HG02885 (cell line): ENCODE data around the gene RPS3.
"Not testable (repeated sequence)": the region's sequence is repeated elsewhere in the genome, so short reads cannot be mapped to it uniquely, and the experiment has no call there.

Experiments used
- ATAC-seq: cut with Tn5 transposase; IDR thresholded peaks from one replicate; pipeline ENCODE4 v1.9.1; 2021; ENCODE audit warnings: mild to moderate bottlenecking; ENCODE audit not compliant: unreplicated experiment, poor library complexity

The RPS3 gene

DNA sequence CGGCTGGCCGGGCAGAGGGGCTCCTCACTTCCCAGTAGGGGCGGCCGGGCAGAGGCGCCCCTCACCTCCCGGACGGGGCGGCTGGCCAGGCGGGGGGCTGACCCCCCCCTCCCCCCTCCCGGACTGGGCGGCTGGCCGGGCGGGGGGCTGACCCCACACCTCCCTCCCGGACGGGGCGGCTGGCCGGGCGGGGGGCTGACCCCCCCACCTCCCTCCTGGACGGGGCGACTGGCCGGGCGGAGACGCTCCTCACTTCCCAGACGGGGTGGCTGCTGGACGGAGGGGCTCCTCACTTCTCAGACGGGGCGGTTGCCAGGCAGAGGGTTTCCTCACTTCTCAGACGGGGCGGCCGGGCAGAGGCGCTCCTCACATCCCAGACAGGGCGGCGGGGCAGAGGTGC, 10.7 kb downstream of the RPS3 start:
- ATAC-seq, result not testable (repeated sequence)

DNA sequence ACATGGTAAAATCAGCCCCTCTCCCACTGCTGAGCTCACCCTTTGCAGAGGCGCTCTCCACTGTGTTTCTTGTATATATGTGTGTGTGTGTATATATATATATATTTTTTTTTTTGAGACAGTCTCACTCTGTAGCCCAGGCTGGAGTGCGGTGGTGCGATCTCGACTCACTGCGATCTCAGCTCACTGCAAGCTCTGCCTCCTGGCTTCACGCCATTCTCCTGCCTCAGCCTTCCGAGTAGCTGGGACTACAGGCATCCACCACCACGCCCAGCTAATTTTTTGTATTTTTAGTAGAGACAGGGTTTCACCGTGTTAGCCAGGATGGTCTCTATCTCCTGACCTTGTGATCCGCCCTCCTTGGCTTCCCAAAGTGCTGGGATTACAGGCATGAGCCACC, 13.8 kb downstream of the RPS3 start:
- ATAC-seq, result not testable (repeated sequence)

DNA sequence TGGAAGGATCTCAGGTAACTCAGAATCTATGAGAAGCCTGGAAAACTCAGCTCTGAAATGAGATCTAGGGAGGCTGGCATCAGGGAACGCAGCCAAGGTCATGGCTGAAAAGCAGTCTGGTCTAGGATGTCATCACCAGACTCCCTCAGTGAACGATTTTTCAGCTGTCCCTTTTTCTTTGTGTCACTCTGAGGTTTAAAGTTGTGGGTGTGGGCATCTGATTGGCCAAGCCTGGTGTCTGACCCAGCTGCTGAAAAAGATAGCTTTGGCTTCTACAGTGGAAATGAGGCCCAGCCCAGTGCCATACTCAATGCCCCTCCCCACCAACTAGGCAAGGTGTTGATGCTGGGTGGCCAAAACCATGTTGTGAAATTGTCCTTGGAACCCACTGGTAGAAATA, 14.5 kb downstream of the RPS3 start:
- ATAC-seq, result no peak

DNA sequence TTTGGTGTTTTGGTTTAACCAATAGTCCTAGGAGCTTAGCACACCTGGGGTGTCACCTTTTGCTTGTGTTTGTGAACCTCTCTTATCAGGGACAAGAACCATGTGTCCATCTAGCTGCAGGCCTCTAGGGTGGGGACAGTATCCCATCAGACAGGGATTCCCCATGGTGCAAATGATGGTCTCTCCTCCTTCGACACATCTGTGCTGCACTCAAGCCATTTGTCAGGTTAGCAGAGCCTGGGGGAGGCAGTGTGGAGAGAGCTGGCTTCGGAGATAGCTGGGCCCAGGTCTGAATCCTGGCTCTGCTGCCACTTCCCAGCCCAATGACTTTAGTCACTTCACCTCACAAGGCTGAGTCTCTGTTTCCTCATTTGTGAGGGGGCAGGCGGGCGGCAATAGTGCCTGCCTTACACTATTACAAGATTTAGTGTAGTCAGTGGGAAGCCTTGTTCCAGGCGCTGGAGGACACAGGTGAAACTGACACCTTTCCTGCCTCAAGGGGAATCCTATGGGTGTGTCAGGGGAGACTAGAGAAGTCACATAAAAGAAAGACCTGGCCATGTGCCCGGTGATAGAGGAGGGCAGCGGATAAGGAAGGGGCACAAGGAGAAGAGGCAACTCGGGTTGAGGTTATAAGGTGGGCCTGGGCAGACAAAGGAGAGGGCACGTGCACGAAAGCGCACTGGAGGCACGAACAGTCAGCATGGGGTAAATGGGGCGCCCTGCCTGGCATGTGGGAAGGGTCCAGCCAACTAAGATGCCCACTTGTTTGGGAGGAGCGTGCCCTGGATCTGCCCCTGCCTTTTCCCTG, 21.1 kb downstream of the RPS3 start:
- no peak for ATAC-seq

DNA sequence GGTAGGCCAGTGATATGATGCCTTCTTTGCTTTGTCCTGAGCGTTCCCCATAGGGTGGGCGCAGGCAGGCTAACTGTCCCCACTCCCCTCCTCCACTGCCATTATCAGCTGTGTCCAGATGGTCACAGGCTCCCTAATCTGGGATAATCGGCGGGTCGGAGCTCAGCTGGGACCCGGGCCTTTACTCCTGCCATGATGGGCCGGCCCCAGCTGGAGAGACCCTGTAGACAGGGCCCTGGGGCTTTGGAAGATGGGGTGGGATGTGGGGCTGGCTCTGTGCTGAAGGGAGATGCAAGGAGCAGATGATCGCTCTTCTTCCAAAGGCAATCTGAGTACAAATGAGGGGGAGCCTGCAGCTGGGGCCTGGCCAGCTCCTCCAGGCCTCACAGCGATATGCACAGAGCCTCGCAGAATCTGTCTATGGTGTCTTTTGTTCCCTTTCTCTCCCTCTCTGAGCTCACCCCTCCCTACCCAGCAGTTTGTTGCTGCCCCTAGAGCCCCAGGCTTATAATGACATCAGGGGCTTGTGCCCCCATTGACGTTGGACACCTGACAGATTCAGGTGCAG, 21.8 kb downstream of the RPS3 start:
- ATAC-seq, result no peak

DNA sequence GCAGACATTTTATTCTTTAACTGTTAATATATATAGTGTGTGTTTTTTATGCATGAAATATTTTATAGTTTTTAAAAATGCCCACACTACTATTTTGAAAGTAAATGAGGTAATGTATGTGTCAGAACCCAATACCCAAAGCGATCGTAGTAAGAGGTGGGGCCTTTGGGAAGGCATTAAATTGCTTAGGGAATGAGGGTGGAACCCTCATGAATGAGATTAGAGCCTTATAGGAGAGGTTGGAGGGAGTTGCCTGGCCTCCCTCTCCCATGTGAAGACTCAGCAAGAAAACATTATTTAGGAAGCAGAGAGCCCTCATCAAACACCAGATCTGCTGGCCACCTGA, 22.6 kb downstream of the RPS3 start:
- ATAC-seq, result no peak

DNA sequence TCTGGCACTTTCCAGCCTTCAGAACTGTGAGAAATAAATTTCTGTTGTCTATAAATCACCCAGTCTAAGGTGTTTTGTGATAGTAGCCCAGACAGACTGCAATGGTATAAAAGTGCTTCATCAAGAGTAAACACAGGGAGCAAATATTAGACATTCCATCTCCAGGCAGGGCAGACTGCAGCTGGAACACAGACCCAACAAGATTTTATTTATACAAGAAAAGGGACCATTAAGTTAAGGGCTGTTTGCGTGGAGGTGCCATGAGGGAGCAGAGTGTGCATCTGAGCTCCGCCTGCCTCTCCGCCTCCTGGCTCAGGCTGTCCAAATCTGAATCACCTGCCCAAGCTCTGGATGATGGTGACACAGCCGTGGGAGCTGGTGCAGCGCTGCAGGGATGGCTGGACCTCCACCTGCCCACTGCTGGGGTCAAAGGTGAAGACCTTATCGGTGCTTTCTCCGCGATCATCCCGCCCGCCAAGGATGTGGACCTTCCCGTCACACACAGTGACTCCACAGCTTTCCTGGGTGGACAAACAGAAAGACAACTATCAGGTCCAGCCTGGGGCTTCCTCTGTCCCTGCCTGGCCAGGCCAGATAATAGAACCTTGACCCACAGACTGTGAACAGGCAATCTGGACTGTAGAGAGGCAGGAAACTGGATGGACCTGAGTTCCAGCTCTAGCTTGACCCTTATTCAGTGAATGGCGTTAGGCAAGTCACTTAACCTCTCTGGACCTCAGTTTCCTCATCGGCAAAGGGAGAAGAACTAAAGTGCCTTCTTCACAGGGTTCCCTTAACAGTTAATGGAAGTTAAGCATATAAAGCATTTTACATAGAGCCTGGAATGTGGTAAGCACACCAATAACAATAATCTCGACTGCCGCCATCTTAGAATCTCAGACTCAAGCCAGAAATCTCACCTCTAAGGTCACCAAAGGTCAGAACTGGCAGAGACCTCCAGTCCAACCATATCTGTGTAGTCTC, 23.2 kb downstream of the RPS3 start:
- ATAC-seq, result no peak

DNA sequence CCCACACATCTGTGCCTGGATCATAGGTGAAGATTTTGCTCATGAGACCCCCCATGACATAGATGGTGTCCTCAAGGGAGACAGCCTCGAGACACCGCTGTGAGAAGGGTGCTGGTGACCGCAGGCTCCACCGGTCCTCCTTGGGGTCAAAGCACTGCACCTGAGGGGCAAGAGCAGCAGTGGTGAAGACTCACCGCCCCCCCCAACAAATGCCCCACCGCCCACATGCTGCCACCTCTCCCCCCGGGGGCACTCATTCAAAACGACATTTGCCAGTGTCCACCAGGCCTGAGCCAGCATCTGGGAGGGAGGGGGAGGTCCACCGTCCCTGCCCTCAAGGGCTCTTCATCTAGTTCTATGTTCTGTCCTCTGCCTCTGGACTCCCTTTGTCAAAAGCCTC, 24.4 kb downstream of the RPS3 start:
- no peak for ATAC-seq

DNA sequence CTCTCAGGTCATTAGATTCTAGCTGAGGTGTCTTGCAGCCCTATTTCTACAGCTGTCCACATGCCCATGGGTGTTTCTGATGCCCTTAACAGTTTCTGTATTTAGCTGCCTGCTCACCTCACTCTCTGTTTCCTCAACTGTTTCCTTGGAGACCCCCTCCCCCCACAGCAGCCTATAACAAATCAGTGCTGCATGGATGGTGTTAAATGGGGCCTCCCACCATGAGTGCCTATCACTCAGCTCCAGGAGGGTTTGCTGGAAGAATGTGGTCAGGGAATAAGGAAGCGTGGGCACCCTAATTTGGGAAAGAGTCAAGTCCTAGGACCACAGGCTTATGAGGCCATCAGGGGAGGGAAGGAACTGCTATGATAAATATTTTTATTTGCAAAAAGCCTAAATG, 25.1 kb downstream of the RPS3 start:
- ATAC-seq, result no peak

DNA sequence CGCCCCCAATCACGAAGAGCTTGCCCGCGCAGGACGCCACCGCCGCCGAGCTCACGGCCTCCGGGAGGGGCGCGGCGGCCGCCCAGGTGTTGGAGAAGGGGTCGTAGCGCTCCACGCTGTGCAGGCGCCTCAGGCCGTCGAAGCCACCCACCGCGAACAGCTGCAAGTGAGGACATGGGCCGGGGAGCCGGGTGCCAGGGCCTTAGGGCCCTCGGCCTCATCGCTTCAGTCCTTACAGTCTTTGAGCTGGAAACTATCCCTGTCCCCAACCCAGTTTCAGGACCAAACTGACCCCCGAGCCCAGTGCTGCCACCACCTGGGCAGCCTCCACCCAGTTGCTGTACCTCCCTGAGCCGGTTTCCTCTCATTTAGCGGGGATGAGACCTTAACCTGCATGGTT, 26.1 kb downstream of the RPS3 start:
- ATAC-seq, result no peak

DNA sequence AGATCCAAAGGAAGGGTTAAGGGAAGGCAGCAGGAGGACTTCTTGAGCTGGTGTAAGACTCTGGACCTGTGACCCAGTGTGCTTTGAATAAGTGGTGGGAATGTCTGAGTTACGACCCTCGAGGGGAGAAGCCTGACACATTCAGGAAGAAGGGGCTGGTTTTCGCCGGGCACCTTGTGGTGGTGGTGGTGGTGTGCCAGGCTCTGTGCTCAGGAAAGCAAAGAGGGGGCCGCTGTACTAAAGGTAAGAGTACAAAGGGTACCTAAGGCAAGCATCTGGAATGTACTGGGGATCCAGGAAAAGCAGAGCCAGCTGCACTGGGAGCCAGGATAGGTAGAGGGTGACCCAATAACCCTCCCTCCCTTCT, 27.4 kb downstream of the RPS3 start:
- no peak for ATAC-seq

DNA sequence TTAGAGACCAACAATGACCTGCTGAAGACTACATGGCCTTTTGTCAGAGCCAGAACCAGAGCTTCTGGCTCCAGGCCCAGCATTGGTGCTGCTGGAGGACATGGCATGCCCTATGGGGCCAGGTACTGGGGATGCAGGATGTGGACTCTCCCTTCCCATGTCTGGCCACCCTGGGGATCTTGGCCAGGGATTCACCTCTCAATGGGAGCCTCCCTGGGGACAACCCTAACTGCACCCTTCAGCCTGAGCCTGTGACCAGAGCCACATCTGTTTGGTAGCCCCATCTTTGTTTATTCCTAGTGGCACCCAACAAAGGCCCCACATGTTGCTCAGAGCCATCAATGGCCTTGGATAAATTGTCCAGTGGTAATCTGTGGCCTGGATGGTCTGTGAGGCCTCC, 27.9 kb downstream of the RPS3 start:
- ATAC-seq, result no peak

DNA sequence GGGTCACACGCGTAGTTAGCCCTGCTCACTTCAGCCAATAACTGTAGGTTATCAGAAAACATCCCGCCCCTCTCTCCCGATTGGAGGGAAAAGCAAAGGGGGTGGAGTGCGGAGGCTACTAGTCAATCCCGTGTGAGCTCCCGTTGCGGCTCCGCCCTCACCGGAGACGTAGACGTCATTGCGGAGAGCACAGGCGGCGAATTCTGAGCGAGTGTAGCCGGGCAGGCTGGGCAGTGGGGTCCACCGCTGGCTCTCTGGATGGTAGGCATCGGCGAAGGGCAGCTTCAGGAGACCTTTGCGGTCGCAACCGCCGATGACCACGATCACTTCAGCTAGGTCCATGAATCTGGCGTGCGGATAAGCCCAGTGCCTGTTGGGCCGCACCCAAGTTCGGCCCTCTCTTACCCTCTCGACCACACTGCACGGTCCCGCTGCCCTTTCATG, 29.0 kb downstream of the RPS3 start:
- no peak for ATAC-seq

DNA sequence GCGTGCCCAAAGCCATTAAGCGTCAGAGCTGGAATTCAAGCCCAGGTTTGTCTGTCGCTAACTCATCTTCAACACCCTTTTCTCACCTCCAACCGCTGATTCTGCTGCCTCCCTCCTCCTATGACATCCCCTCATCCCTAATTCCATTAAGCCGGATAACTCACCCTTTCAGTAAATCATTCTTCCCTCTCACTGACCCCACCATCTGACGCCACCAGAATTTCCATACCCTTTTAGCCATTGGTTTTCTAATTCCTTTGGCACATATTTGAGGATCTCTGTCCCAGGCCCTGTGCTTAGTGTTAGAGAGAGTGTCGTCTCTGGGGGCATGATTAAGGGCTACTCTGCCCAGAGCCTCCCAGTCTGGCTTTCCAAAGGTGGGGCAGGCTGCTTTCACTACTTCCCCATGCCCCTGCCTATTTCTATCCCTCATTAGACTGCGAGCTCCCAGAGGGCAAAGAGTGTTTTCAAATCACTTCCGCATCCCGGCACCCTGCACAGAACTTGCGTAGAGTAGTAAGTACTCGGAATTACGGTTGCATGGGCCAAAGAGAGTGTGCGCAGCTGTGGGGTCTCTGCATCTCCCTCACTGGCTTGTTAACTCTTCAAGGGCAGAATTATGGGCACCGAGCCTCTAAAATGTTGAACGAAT, 29.8 kb downstream of the RPS3 start:
- no peak for ATAC-seq

DNA sequence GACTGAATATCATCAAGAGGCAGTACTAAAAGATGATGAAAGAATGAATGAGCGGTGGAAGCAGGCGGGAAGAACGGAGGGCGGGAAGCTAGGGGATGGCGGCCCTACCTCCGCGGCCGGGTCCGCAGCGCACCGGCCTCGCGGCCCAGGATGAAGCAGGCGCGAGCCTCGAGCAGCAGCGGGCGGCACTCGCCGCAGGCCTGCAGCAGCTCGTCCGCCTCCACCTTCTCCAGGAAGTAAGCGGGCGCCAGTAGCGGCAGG, 30.3 kb downstream of the RPS3 start:
- ATAC-seq, result no peak

DNA sequence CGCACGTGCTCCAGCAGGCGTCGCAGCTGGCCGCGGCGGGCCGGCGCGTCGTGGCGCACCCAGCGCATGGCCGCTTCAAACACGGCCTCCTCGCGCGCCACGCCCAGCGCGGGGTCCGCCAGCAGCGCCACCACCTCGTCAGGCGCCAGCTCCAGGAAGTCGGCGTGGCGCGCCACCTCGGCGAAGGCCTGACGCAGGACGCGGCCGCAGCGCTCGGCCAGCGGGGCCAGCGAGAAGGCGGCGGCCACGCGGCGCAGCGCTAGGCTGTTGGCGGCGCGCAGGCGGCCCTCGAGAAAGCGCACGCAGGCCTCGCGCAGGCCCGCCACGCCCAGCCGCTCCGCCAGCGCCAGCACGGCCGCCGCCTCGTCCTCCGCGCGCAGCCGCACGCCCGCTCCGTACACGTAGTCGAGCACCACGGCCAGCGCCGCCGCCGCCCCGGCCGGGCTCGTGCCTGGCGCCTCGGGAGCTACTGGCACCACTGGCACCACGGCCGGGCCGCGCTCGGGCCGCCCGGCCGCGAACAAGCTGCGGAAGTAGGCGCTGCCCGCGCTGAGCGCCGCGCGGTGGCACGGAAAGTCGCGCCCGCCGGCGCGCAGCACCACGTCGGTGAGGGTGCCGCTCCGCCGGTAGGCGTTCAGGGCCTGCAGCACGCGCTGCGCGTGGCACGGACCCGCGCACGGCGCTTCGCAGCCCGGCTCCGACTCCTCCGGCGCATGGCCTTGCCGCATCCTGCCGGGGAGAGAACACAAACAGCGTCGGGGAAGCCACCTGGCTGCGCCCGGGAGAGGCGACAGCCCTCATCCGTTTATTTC, 30.8 kb downstream of the RPS3 start:
- ATAC-seq, result peak; percentile 65

DNA sequence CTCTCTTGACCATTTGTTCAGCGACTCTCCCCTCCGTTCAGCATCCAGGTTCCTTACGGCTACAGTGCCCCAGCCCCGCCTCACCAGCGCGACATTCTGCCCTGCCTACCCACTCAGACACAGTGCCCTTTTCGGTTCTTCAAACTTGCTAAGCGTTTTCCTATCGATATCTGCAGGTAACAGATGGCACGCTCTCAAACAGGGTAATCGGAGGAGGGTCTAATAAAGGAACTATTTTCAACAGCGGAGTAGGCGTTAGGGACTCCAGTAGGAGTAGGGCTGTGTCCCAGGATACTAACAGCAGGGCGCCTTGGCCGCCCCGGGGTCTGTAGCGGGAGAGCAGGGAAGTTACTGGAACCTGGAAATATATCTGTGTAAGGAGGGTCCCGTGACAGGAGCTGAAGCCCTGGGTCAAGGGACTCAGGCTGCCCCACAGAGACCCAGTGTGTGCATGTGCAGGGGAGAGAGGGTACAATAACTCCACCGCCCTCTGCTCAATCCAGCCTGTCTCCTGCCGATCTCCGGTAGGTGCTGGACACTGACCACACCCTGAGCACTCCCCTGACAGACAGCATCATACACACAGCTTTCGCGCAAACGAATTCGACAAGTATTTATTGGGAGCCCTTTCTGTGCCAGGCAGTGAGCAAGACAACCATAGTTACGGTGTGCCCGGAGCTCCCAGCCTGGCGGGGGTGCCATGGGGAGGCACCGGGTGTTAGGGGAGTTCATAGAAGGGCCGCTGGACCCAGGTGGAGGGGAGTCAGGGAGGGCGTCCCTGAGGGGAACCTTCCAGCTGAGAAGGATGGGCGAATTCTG, 31.6 kb downstream of the RPS3 start:
- no peak for ATAC-seq

DNA sequence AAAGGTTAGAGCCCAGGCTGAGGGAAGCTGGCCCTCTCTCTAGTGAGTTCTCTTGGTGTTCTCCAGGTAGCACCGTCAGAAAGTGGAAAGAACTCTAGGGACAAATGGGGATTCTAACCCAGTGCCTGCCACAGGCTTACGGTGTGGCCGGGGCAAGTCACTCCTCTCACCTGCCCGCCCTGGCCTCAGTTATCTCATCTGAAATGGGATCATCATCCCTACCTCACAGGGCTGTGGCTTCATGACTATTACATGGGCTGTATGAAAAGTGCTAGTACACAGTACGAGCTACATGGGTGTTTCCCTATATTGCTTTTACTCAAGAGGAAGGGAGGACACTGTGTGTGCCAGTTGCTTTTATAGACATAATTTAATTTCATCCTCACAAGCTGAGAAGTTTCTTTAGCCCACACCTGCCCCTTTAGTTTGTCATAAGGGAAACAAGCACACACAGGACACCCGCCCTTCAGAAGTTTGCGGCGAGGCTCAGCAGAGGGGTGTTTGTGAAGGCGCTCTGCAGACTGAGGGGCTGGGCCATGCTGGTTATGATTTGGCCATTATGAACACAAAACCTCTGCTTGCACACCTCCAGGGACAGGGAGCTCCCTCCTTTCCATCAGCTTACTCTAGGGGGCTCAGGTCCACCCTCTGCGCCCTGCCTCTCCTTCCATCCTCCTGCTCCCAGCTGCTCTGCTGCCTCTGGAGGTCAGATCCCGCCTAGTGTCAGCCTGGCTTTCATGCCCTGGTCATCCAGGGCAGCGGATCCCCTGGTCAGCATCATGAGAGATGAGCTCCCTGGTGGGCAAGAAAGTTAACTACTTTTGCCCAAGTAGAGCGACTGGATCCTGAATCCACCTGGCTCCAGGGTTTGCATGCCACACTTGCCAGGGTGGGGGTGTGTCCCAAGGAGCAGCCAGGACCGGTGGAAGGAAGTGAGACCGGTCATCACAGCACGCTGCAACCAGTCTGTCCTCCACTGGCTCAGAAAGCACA, 32.5 kb downstream of the RPS3 start:
- ATAC-seq, result no peak
